GM19023 (cell line): ENCODE results near the gene DYNC2LI1.

Experiments used
- ATAC-seq: cut with Tn5 transposase; IDR thresholded peaks from one replicate; pipeline ENCODE4 v1.9.1; 2021; ENCODE audit warnings: mild to moderate bottlenecking, moderate library complexity; ENCODE audit not compliant: unreplicated experiment

DYNC2LI1 gene

DNA sequence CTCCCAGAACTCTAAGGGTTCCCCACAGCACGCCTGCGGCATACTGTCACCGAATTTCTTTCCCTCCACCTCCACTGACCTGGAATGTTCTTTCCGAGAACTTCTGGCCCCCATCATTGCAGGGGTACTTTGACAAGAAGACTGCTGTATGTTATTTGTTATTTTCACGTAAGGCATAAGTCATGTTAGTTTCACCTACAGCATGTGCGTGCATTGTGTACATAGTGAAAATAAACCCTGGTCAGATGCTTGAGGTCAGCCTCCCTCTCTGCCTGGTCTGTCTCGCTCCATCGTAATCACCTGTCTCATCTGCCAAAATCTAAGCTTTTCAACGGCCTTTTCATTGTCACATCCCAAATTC, 69.0 kb downstream of the DYNC2LI1 start:
- ATAC-seq, result no peak

- no peak for ATAC-seq
These were observed 71.3 kb downstream of the DYNC2LI1 start for GRCh38 chr2:43845181-43845580.

GRCh38 chr2:43846140-43846793, 72.4 kb downstream of the DYNC2LI1 start:
- ATAC-seq, result no peak

DNA sequence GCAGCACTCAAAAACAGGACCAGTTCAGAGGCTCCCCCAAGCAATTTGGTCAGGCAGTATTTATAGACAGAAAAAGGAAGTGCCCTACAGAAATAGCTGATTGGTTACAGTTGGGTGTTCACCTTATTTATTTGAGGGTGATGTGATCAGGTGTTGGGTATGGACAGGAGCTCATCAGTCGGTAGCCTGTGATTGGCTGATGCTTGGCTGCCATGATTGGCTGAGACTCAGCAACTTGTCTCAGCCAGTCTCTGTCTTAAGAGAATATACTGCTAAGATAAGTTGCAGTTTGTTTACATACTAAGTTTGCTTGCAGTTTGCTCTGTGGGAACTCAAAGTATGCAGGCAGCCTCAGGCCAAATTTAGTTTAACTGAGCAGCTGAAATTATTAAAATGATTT, 74.4 kb downstream of the DYNC2LI1 start:
- ATAC-seq, result no peak

GRCh38 chr2:43851011-43851980, 77.5 kb downstream of the DYNC2LI1 start:
- ATAC-seq, result no peak

DNA sequence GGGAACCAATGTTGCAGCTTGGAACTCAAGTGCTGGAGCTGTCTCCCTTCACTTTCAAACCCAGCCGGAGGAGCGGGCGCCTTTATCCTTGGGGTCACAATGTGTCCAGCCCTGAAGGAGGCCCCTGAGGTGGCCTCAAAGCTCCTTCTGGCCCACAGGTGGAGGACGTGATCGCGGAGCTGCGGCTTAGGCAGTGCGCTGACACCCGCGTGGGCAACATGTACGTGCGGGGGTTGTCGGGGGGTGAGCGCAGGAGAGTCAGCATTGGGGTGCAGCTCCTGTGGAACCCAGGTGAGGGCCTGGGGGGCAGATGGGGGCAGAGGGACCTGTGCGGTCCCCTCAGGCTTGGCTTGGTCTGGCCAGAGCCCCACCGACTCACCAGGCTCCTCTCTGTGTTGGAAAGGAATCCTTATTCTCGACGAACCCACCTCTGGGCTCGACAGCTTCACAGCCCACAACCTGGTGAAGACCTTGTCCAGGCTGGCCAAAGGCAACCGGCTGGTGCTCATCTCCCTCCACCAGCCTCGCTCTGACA, 78.4 kb downstream of the DYNC2LI1 start:
- no peak for ATAC-seq

- no peak for ATAC-seq
These were observed 79.6 kb downstream of the DYNC2LI1 start for GRCh38 chr2:43853141-43854081.

DNA sequence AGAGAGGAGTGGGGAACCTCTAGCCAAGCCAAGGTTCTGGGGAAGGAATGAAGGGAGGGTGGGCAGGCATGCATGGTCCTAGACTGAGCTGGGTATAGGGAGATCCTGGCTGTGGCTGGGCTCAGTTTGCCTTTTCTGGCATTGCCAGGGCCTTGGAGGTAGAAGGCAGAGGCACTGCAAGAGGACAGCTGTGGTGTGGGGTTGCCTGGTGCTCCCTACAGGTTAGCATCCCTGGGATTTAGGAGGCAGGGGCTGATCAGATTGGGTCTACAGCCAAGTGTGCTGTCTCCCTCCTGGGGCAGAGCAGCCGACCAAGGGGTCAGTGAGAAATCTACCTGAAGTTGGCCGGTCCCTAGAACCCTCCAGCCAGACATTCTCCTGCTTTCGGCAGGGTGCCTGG, 80.8 kb downstream of the DYNC2LI1 start:
- ATAC-seq, result no peak

- ATAC-seq, result no peak
These were observed 81.5 kb downstream of the DYNC2LI1 start for GRCh38 chr2:43855292-43855691.
